ENCODE results near the gene P2RX5.

Gene P2RX5

DNA sequence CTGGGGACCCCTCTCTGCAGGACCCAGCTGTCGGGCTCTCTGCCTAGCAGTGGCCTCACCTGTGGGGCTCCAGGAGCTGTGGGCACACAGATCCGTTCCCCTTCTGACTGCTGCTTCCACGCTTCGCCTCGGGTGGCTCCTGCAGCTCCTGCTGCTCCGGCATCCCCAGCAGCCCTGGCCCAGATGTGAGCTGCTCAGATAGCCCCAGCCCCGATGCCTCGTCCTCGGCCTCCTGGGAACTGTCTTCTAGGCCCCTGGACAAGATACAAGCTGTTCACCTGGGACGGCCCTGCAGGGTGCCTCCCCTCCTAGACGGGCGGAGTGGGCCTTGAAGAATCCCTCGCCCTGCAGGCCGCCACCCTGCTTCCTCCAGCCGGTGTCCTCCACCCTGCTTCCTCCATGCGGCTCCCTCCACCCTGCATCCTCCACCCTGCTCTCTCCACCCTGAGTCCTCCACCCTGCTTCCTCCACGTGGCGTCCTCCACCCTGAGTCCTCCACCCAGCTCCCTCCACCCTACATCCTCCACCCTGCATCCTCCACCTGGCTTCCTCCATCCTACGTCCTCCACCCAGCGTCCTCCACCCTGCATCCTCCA is 16.3 kb downstream of the P2RX5 start:
- DNase-seq = no peak

DNA sequence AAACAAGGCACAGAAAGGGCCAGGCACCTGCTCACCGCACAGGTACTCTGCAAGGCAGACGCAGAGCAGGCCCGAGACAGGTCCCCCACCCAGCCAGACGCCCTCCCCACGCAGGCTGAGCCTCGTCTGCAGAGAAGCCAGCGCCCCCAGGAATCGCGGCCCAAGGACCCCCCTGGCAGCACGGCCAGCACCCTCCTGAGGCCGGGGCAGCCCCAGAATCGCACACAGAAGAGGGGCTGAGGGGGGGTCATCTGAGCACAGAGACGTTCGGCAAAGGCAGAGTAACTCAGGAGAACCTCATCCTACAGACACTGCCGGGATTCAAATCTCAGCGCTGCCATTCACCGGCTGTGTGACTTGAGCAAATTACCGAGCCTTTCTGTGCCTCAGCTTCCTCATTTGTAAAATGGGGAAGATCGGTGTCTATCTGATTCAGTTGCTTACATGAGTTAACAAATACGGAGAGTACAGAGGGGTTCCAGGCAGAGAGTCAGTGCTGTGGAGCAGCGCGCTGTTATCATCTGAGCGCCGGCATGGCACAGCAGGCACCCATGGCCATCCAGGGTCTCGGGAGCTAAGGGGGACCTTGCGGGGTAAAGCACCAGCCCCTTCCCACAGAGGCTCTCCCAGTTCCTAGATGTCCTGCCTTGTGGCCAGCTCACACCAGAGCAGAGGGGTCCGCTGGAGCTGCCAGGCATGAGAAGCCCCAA is 17.0 kb downstream of the P2RX5 start:
- DNase-seq = no peak

GRCh38 chr17:3678095-3678820 is 17.7 kb downstream of the P2RX5 start:
- DNase-seq = no peak

DNA sequence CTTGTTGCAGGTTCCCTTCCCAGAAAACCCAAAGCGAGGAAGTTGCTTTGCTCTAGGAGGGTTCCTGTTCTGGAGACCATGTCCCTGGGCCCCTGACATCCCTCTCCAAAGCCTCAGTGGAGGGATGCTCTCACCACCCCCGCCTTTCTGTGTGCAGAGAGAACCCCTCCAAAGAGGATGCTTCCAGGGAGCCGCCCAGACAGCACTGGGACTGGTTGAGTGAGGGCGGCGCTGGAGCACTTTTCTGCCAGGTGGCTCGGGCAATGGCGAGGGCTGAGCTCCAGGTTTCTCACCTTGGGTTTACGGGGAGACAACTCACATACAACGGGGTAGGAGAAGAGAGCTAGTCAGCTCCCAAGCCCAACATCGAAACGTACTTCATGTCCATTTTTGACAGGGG is 20.1 kb downstream of the P2RX5 start:
- DNase-seq = no peak

GRCh38 chr17:3672571-3672970 is 23.4 kb downstream of the P2RX5 start:
- DNase-seq = no peak

- DNase-seq = no peak
Measured at GRCh38 chr17:3669548-3669947, 26.4 kb downstream of the P2RX5 start.

DNA sequence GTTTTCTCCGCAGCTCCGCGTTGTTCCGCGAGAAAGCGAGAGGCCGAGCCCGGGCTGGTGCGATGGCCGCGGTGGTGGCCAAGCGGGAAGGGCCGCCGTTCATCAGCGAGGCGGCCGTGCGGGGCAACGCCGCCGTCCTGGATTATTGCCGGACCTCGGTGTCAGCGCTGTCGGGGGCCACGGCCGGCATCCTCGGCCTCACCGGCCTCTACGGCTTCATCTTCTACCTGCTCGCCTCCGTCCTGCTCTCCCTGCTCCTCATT is 26.9 kb downstream of the P2RX5 start:
- DNase-seq = no peak

DNA sequence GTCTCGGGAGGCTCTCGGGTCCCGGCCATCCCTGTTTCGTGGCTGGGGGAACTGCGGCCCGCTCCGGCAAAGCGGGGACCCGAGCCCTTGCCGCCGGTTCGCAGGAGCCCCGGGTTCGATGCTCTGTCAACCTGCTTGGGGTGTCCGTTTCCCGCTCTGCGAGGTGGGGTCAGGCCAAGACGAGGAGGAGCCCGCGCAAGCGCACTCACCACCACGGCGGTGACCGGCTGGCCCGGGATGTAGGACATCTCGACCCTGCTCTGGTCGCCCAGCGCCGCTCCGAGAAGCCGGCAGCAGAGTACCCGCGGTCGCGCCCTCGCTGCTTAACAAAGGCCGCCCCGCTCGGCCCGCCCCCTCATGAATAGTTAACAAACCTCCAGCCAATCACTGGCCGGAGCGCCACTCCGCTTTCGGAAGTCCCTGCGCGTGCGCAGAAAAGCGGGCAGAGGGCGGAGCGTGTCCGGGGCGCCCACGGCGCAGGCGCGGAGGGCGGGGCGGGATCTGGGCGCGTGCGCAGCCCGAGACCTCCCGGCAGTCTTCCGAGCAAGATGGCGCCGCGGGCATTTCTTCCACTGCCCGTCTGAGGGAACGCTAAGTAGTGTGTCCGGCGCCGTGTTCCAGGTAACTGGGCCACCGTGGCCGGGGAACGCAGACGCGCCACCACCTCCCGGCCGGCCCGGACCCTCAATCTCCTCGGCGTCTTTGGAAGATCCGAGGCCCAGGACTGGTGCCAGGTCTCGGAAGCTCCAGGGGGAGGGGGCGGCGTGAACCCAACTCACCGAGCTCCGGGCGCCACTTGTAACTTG is 27.5 kb downstream of the P2RX5 start, which contains the start of the genes EMC6 and TAX1BP3:
EMC6 (plus strand) TSS at position 534 of the 806 bp plus-strand sequence. CDS start 335 bp downstream, outside the sequence.
TAX1BP3 (minus strand) TSS at position 300 of the 806 bp plus-strand sequence; CDS start at position 248, 52 bp downstream.
- DNase-seq = peak; percentile 71 to 86

- DNase-seq = peak in 1 of 2 experiments; percentile 23
Measured at GRCh38 chr17:3667366-3668278, 28.3 kb downstream of the P2RX5 start.

DNA sequence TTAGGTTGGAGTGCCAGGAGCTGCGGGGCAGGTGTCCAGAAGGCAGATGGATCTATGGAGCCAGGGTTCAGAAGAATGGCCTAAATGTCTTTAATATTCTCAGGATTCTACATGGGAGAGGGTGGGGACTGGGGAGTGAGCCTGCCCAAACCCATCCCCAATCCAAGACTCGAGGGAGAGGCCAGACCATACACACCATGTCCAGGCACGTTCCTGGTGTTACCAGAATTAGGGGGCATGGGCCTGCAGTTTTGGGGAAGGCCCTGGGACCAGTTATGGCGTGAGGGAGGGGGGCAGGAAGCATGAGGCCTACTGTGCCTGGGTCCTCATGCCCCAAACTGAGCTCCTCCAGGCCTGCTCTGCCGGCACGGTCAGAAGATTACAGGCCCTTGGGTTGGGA is 29.4 kb downstream of the P2RX5 start:
- DNase-seq = no peak

GRCh38 chr17:3665834-3666233 is 30.1 kb downstream of the P2RX5 start:
- DNase-seq = no peak

DNA sequence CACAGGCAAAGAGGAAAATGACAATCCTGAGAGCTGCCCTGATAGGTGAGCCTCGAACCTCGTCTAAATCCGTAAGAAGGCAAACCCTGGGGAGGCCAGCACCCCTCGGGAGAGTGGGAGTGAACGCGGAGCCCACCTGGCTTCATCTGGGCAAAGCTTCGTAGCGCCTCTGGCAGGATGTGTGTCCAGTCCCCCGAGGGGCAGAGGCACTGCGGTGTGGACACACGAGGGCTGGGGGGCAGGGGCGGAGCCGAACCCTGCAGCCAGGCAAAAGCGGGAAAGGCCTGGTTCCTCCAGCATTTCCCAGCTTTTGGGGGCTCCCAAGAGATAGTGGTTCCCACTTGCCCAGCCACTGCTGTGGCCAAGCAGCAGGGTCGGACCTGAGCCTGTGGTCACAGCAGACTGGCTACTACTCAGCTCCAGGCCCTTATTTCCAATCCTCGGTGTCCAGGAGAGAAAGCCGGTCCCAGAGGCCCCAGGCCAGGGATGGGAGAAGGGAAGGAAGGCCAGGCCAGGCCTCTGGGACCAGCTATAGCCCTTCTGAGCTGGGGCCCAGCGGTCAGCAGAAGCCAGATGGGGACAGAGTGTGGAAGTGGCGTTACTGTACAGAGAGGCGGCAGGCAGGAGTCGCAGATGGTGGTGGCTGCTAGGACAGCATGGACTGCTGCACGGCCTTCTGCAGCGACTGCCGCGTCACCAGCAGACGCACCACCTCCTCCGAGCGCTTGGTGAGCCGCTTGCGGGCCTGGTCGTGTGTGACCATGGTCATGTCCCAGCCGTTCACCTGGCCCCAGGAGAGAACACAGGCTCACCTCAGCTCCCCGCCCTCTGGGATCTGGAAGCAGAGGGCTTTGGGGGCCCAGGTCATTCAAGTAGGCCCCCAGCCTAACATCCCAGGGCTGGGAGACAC is 32.6 kb downstream of the P2RX5 start:
- DNase-seq = no peak

DNA sequence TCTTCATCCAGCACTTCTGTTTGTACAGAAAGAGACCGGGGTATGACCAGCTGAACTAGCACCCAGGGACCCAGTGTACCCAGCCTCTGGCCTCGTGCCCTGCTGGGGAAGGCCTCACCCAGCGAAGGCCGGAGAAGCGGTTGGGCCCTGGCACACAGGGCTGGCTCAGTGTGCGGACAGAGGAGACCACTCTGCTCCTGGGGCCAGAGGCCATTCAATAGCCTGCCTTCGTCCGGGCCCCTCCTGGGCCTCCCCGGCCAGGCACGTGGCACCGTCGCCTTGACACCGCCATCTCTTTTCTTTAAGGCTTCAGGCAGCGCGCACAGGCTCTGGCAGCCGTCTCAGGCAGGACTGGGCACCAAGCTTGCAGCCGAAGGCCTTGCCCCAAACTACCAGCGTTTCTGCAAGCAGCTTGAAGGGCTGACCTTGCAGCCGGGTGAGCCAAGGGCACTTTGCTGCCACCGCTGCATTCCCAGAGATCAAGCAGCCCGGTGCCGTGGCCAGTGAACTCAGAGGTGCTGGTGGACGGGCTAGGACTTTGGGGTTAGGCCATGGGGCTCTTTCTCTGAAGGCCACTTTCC is 35.6 kb downstream of the P2RX5 start:
- no peak for DNase-seq

DNA sequence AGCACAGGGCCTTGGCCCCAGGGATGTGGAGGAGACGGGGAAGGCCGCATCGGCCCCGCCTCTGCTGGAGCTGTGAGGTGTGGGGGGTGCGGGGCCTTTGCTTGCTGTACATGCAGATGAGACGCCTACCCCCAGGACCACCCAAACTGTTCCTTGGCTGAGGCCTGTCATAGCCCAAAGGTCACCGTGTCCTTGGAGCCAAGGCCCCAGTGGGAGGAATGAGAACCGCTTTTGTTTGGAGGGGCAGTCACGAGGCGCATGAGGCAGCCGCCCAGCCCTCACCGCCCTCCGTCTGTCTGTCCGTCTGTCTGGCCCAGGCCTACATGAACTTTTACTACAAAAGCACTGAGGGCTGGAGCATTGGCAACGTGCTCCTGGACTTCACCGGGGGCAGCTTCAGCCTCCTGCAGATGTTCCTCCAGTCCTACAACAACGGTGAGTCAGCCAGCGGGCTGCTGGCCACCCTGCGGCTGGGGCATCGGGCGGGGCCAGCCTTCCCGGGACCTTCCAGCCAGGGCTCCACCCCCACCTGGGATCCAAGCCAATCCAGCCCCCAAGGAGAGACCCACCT is 36.3 kb downstream of the P2RX5 start:
- DNase-seq = no peak

GRCh38 chr17:3658784-3659449 is 37.0 kb downstream of the P2RX5 start:
- DNase-seq = no peak

DNA sequence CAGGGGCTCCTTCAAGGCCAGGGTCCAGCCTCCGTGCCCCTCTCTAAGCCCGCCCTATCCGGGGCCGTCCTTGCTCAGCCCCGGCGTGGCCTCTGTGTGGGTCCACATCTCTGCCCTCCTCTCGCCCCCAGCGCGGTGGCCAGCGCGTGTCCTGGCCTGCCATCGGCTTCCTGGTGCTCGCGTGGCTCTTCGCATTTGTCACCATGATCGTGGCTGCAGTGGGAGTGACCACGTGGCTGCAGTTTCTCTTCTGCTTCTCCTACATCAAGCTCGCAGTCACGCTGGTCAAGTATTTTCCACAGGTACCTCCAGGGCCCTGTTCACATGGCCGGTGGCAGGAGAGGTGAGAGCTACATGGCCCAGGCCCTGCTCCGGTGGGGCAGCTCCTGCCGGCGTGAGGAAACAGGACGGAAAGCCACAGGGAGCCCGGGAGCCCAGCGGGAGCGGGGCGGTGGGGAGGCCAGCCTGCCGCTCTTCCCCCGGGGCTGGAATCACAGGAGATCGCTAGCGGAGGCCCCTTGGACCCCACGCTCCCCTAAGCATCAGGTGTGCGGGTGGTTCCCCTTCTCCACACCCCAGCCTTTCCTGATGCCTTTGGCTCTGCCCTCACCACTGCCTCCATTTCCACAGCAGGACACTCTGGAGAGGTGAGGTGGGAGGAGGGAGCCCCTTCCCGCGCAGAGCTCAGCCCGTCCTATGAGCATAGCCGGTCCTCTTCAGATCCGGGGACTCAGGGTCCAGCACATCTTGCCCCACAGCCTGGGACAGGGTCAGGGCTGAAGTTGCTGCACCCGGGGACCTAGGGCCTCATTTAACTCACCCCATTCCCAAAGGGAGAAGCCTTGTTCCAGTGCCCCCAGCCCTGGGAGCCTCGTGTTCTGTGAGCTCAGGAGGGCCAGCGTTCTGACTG is 37.8 kb downstream of the P2RX5 start:
- no peak for DNase-seq

- no peak for DNase-seq
Measured at GRCh38 chr17:3657588-3657869, 38.4 kb downstream of the P2RX5 start.

GRCh38 chr17:3656755-3657587 is 39.0 kb downstream of the P2RX5 start:
- no peak for DNase-seq

Measured in NCI-H524 (cell line).